Raji (cell line): ENCODE data around the gene LACTBL1.

Source experiments
- POLR2A ChIP-seq: IDR thresholded peaks from 2 replicates; pipeline ENCODE4 v1.6.1; 2011; ENCODE audit warnings: low read depth, low read length, control low read depth; ENCODE audit not compliant: insufficient read depth

LACTBL1 gene

GRCh38 chr1:22953740-22954141 is 18.9 kb downstream of the LACTBL1 start:
- no peak for TF ChIP-seq POLR2A

- no peak for TF ChIP-seq POLR2A
Measured at GRCh38 chr1:22953057-22953739, 19.5 kb downstream of the LACTBL1 start.

- TF ChIP-seq POLR2A, result no peak
Measured at GRCh38 chr1:22952694-22953056, 20.0 kb downstream of the LACTBL1 start.

GRCh38 chr1:22951796-22952195 is 20.9 kb downstream of the LACTBL1 start:
- TF ChIP-seq POLR2A, result no peak

- TF ChIP-seq POLR2A, result no peak
Measured at GRCh38 chr1:22949822-22950331, 22.8 kb downstream of the LACTBL1 start.

GRCh38 chr1:22944346-22945055 is 28.2 kb downstream of the LACTBL1 start:
- no peak for TF ChIP-seq POLR2A

- no peak for TF ChIP-seq POLR2A
Measured at GRCh38 chr1:22941257-22941656, 31.4 kb downstream of the LACTBL1 start.

- TF ChIP-seq POLR2A, result no peak
Measured at GRCh38 chr1:22936681-22937080, 36.0 kb downstream of the LACTBL1 start.

GRCh38 chr1:22935433-22935832 is 37.2 kb downstream of the LACTBL1 start:
- no peak for TF ChIP-seq POLR2A

GRCh38 chr1:22932803-22933470 is 39.7 kb downstream of the LACTBL1 start:
- no peak for TF ChIP-seq POLR2A

GRCh38 chr1:22930240-22930912 is 42.3 kb downstream of the LACTBL1 start:
- no peak for TF ChIP-seq POLR2A

- no peak for TF ChIP-seq POLR2A
Measured at GRCh38 chr1:22925111-22925510, 47.6 kb downstream of the LACTBL1 start.

- no peak for TF ChIP-seq POLR2A
Measured at GRCh38 chr1:22922640-22923039, 50.0 kb downstream of the LACTBL1 start.

GRCh38 chr1:22921452-22922126 is 51.1 kb downstream of the LACTBL1 start:
- TF ChIP-seq POLR2A, result no peak
